Esophagus squamous epithelium (tissue), 4 donors: ENCODE measurements around the gene SOWAHA.

Experiments used
- POLR2A ChIP-seq, 4 donors: fragments of 450-650 bp; IDR thresholded peaks; one replicate each; pipeline ENCODE4 v1.6.1; 2017; ENCODE audit warnings: antibody characterized with exemption in 4 of 4, mild to moderate bottlenecking in 4 of 4, moderate library complexity in 3 of 4
- TF ChIP-seq, protein P1 (sequence below), 6 experiments: fragments of 450-650 bp in 4 of 6; fragments of 200-600 bp in 2 of 6; sonication (generic) in 2 of 6; IDR thresholded peaks; one replicate each; pipeline ENCODE4 v1.5.1; 2016 to 2019; ENCODE audit warnings: antibody characterized with exemption in 6 of 6, mild to moderate bottlenecking in 4 of 6, moderate library complexity in 4 of 6

DNA sequence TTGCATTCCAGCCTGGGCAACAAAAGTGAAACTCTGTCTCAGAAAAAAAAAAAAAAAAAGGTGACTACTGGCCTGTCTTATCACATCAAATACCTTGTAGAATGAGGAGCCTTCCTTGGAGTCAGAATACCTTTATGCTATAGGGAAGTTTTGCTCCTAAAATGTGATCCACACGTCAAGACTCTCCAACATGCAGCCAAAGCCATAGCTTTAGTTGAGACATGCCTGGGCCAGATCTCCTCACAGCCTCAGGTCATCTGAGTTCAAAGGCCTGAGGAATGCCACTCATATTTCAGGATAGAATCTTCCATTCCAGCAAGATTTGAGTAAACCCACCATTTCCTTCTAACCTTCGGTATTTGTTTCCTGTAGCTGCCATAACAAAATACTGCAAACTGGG, 13.7 kb upstream of the SOWAHA start:
- TF ChIP-seq, protein P1, sequence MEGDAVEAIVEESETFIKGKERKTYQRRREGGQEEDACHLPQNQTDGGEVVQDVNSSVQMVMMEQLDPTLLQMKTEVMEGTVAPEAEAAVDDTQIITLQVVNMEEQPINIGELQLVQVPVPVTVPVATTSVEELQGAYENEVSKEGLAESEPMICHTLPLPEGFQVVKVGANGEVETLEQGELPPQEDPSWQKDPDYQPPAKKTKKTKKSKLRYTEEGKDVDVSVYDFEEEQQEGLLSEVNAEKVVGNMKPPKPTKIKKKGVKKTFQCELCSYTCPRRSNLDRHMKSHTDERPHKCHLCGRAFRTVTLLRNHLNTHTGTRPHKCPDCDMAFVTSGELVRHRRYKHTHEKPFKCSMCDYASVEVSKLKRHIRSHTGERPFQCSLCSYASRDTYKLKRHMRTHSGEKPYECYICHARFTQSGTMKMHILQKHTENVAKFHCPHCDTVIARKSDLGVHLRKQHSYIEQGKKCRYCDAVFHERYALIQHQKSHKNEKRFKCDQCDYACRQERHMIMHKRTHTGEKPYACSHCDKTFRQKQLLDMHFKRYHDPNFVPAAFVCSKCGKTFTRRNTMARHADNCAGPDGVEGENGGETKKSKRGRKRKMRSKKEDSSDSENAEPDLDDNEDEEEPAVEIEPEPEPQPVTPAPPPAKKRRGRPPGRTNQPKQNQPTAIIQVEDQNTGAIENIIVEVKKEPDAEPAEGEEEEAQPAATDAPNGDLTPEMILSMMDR (IDR thresholded peaks at IDR 0.05) = no peak
- no peak for TF ChIP-seq POLR2A (IDR thresholded peaks at IDR 0.05)
